Sigmoid colon (tissue), 4 donors: ENCODE data around the gene VPS51.

Experiments
- CTCF ChIP-seq, 4 experiments: fragments of 450-650 bp in 3 of 4; fragments of 200-600 bp in 1 of 4; IDR thresholded peaks; one replicate each; pipeline ENCODE4 v1.5.1; 2016 to 2019; ENCODE audit warnings: antibody characterized with exemption in 4 of 4, mild to moderate bottlenecking in 3 of 4, moderate library complexity in 2 of 4
- EP300 ChIP-seq, 4 donors: sonication (generic); formaldehyde crosslinking; IDR thresholded peaks; one replicate each; pipeline ENCODE4 v1.6.1; 2017; ENCODE audit warnings: antibody characterized with exemption in 4 of 4
- POLR2A ChIP-seq, 2 donors: fragments of 450-650 bp; IDR thresholded peaks; one replicate each; pipeline ENCODE4 v1.6.1; 2016; ENCODE audit warnings: antibody characterized with exemption in 2 of 2, mild to moderate bottlenecking in 2 of 2, moderate library complexity in 2 of 2
- POLR2AphosphoS5 ChIP-seq, 4 donors: sonication (generic); formaldehyde crosslinking; IDR thresholded peaks; one replicate each; pipeline ENCODE4 v1.6.1; 2017; ENCODE audit warnings: antibody characterized with exemption in 4 of 4

GRCh38 chr11:65131895-65132237 is 35.9 kb downstream of the VPS51 start:
- TF ChIP-seq POLR2A (IDR thresholded peaks at IDR 0.05) (no peak), CTCF (IDR thresholded peaks at IDR 0.05) (no peak), EP300 (IDR thresholded peaks at IDR 0.05) (no peak), POLR2AphosphoS5 (IDR thresholded peaks at IDR 0.05) (no peak)
